SK-N-MC (cell line): ENCODE results near the gene IQCE.

Source experiments
- EZH2 ChIP-seq: fragments of 200-600 bp; sonication (generic); IDR thresholded peaks from one replicate; pipeline ENCODE4 v1.6.1; 2017; ENCODE audit warnings: antibody characterized with exemption
- POLR2AphosphoS5 ChIP-seq: IDR thresholded peaks from 2 replicates; pipeline ENCODE4 v1.6.1; 2012; ENCODE audit warnings: mild to moderate bottlenecking, low read depth, low read length, borderline replicate concordance

- TF ChIP-seq EZH2 (no peak), POLR2AphosphoS5 (no peak)
Observed at GRCh38 chr7:2650451-2650850, 91.7 kb downstream of the IQCE start.
